ENCODE measurements around the gene PPM1M. TPM values are rescaled to one million over a fixed set of nuclear protein-coding genes. Genes with fewer than 3 reads are reported as not detected.
A peak's percentile ranks its signal among the peaks of the same experiment; 100 is the strongest.

The PPM1M gene
- total RNA-seq, 2 donors from 2014 or later = 52.3 to 74.1 TPM

DNA sequence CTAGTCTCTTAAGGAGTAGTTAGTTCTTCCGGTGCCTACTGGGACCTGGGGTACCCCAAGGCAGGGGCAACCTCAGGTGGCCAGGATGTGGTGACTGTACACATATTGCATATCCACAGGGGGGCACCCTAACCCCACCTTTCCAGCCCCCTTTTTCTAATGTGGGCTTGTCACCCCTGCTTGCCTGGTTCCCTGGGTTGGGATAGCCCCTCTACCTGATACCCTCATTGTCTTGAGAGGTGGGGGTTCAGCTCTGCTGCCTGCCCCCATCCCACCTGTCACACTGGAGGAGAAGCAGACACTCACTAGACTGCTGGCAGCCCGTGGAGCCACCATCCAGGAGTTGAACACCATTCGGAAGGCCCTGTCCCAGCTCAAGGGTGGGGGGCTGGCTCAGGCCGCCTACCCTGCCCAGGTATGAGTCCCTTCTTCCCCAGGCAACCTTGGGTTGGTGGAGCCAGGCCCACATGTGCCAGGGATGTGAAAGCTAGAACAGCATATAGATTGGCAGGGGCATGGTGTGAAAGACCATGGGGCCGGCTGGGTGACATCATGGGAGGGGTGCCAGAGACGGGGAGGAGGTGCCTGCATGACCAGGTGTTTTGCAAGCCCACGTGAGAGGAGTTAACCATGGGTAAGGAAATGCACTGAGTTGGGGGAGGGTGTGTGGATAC, 46.1 kb downstream of the PPM1M start:
- DNase-seq (ENCODE audit: low spot score in 2 of 2) (peak in 1 of 2 donors; percentile 40), ATAC-seq (no peak)
- no peaks in the 10 kb centered on the region for H3K9me3 Mint-ChIP-seq
- H3K36me3 Mint-ChIP-seq = peaks cover 6 to 11% of the 10 kb centered on the region in 2 donors
- no peak overlapping the region for H3K27ac Mint-ChIP-seq

DNA sequence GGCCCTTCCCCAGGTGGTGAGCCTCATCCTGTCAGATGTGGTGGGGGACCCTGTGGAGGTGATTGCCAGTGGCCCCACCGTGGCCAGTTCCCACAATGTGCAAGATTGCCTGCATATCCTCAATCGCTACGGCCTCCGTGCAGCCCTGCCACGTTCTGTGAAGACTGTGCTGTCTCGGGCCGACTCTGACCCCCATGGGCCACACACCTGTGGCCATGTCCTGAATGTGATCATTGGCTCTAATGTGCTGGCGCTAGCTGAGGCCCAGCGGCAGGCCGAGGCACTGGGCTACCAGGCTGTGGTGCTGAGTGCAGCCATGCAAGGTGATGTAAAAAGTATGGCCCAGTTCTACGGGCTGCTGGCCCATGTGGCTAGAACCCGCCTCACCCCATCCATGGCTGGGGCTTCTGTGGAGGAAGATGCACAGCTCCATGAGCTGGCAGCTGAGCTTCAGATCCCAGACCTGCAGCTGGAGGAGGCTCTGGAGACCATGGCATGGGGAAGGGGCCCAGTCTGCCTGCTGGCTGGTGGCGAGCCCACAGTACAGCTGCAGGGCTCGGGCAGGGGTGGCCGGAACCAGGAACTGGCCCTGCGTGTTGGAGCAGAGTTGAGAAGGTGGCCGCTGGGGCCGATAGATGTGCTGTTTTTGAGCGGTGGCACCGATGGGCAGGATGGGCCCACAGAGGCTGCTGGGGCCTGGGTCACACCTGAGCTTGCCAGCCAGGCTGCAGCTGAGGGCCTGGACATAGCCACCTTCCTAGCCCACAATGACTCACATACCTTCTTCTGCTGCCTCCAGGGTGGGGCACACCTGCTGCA, 46.9 kb downstream of the PPM1M start:
- H3K36me3 Mint-ChIP-seq = peaks cover 0 to 5% of the 10 kb centered on the region in 2 donors
- no peak overlapping the region for H3K27ac Mint-ChIP-seq
- DNase-seq (ENCODE audit: low spot score in 2 of 2) (no peak), ATAC-seq (no peak)
- no peaks in the 10 kb centered on the region for H3K9me3 Mint-ChIP-seq

DNA sequence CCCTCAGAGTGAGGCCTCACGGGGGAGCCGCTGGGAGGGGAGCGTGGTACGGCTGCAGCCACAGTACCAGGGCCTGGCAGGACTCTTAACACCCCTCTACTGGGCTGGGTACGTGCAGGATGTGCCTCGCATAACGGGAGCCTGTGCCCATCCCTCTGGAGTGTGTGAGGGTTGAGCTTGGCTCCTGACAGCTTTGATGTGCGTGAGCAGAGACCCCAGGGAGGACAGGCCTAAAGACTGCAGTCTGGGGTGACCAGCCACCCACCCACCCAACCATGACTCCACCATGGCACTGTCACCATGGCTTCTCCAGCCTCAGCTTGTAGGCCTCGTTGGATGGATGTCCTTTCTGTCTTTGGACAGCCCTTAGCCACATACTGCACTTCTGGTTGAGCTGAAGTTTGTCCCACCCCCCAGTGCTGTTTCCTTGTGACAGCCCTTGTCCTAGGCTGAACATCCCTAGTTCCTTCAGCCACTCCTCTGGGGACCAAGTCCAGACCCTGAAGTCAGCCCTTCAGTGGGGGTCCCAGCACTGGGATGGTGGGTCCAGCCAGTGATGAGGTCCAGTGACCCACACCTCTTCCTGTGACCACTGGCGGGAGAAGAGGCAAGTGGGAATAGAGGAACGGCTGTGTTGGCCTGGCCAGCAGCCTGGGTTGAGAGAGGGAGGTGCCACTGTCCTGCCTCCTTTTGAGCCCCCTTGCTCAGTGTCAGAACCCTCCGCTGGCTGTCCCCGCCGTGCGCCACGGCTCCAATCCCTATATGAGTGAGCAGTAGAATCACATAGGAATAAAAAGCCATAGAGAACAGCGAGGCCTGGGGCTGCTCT, 48.1 kb downstream of the PPM1M start:
- H3K36me3 Mint-ChIP-seq = no peaks in the 10 kb centered on the region
- ATAC-seq = no peak
- no peaks in the 10 kb centered on the region for H3K9me3 Mint-ChIP-seq
- no peak overlapping the region for H3K27ac Mint-ChIP-seq
- no peak for DNase-seq (ENCODE audit: low spot score in 2 of 2)

DNA sequence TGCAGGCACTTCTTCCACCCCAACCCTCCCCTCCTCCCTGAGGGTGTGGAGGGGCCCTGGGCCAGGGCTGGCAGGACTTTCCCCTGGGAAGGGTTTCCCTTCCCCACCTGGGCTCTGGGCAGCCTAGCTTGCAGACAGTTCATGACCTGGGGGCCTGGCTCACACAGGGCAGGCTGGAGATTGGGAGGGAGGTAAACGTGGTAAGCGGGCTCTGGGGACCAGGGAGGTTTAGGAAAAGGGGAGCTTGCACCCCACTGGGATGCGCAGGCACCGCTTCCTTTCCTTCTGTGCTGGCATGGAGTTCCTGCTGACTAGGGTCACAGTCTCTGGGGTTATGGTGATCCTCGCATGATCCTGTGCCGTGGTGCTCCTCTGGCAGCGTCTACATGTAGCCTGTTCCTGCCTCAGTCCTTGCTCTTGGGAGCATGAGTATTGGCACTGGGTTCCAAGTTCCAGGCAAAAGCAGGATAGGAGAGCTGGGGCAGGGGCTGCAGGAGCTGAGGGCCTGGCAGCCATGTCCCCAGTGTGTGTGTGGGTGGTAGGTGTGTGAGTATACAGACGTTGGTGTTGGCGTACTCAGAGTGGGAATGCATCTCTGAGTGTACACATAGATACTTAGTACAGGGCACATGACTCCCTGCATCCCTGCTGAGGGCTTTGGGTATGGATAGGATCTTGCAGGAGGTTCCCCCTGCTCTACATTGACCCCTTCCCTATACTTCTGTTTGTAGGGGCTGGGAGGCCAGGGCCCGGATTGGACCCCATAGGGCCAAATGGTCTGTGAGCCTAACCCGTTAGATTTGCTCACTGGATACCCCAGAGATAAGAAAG, 49.0 kb downstream of the PPM1M start:
- Mint-ChIP-seq H3K36me3 (no peaks in the 10 kb centered on the region), H3K27ac (no peak overlapping the region), H3K9me3 (no peaks in the 10 kb centered on the region)
- no peak for DNase-seq (ENCODE audit: low spot score in 2 of 2)
- ATAC-seq = no peak

DNA sequence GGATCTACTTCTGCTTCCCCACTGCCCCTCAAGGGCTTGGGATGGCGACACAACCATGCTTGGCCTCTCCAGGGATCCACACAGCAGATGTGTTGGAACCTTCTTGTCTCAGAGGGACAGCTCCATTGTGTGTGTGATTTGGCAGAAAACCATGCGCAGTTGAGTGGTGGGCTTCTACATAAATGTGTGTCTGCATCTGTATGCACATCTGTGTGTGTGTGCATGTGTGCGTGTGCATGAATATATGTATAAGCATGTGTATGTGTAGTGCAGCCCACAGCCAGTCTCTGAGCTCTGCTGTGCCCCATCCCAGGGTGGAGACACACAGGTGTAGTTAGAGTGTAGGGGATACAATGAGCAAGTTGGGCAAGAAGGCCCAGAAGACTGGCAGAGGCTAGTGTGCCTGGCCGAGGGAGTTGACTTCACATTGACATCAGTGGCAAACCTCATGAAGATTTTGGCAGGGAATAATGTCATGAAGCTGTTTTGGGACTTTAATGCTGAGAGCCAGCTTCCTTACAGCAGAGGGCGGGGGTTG, 50.2 kb downstream of the PPM1M start:
- Mint-ChIP-seq H3K27ac (no peak overlapping the region), H3K36me3 (no peaks in the 10 kb centered on the region), H3K9me3 (no peaks in the 10 kb centered on the region)
- DNase-seq (ENCODE audit: low spot score in 2 of 2) = no peak
- ATAC-seq = no peak

DNA sequence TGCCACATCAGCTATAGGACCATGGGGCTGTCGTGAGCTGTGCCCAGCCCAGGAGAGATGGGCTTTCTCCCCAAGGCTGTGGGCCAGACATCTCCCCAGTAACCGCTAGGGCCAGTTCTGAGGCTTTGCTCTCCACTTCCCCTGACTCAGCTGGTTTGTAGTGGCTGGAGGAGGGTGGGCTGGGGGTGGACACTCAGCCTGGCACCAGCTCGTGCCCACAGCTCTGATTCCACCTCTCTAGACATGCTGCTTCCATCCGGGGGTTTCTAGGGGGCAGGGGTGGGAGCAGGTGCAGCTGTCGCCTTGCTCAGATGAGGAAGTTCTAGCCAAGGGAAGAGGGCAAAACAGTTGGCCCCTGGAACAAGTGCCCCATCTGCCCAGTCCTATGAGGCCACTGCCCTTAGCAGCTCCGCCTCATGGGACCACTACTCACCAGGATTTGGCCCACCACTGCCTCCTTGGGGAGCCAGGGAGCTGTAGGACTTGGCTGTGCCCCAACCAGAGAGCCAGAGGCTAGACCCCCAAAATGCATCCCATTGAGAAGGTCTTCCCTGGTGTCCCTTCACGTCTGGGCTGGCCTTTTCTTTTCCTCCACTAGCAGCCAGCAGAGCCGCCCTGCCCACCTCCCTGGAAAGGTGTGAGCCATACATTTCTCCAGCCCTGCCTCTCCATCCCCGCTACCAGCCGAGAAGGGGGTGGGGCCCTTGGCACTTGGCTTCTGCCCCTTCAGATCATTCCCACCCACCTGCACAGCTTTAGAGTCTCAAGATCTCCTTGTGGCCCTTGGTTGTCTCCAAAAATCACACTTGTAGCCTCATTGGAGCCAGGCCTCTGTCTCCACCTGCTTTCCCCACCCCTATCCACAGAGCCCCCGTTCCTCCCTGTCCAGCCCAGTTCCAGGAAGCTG, 51.9 kb downstream of the PPM1M start:
- ATAC-seq (no peak), DNase-seq (ENCODE audit: low spot score in 2 of 2) (no peak)
- no peaks in the 10 kb centered on the region for H3K36me3 Mint-ChIP-seq
- H3K27ac Mint-ChIP-seq = no peak overlapping the region
- H3K9me3 Mint-ChIP-seq = no peaks in the 10 kb centered on the region

DNA sequence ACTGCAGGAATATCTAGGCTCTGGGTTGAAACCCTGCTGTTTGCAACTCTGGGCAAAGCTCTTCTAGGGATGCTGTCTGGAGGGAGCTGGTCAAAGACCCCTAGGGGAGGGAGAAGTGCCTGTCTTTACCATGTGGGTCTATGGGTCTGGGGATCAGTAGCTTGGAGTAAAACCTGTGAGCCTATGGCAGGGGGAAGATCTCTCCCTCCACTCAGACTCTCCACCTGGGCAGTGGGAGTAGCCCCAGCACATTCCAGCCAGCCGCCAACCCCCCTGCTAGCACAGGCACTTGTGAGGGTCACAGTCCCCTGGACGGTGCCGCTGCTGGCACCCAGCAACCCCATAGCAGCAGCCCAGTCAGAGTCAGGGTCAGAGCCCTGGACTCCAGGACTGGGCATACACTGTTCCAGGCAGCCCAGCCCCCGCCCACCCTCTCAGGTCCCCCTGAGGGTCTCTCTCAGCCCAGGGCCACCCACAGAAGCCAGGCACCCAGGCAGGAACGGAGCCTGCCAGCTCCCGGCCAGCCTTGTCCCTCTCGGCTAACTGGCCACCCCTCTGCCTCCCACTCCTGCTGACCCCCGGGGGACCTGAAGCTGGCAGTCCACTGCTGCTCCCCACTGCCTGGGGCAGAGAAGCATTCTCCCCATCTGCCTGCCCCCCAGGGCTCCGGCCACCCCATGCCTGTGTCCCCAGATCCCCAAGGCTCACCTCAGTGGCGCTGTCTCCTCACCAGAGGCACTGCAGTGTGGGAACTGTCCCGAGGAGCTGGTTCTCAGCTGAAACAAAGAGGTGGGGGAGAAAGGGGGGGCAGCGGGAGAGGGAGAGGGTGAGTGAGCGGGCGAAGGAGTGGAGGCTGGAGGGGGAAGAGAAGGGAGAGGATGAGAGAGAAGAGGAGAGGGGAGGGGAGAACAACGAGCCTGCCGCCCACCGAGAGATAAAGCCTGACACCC, 52.9 kb downstream of the PPM1M start:
- Mint-ChIP-seq H3K36me3 (no peaks in the 10 kb centered on the region), H3K9me3 (no peaks in the 10 kb centered on the region), H3K27ac (no peak overlapping the region)
- no peak for DNase-seq (ENCODE audit: low spot score in 2 of 2)
- no peak for ATAC-seq

DNA sequence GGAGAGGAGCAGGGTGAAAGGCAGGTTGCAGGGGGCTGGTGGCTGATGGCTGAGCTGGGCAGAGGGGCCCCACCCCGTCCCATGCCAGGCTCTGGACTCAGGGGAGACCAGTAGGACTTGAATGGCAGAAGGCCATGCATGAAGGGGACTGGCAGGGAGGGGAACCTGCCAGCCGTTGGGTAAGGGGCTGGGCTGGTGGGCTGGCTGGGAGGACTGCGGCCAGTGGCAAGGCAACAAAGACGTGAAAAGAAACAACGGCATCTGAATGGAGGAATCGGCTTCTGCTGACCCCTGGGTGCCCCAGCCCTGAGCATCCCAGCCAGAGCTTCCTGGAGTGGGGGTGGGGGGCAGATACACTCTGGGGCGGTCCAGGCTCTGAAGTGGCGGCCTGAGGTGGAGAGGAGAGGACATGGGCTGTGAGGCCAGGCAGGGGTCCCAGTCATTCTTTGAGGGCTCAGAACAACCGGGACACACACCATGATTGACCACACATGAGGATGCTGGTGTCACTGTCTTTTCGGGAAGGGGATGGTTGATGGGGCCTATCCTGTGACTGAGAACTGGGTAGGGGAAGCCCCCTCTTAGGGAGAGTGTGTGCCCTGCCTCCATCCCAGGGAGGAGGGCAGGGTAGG, 53.8 kb downstream of the PPM1M start:
- DNase-seq (ENCODE audit: low spot score in 2 of 2) (no peak), ATAC-seq (peak in 1 of 2 donors; percentile 26)
- Mint-ChIP-seq H3K27ac (peak overlapping the region in 1 of 2 donors; percentile 85), H3K9me3 (no peaks in the 10 kb centered on the region), H3K36me3 (no peaks in the 10 kb centered on the region)

Other genes starting within 250 kb of the PPM1M start
- gene RPL29, start 249.9 kb upstream of the PPM1M start, total RNA-seq = 1,000 to 10,000 TPM; 1,489 to 1,761 TPM
- gene DUSP7, start 189.2 kb upstream of the PPM1M start, total RNA-seq = 10 to 100 TPM; 10.8 to 17.5 TPM
- gene POC1A, start 91.3 kb upstream of the PPM1M start, total RNA-seq = 10 to 100 TPM; 28.8 to 32.2 TPM
- 10 to 100 TPM; 56.1 to 72.0 TPM for gene ALAS1, start 47.6 kb upstream of the PPM1M start, total RNA-seq
- under 1 TPM; 0.18 to 0.86 TPM for gene TLR9, start 20.1 kb upstream of the PPM1M start, total RNA-seq
- 100 to 1,000 TPM in 1 of 2 donors, 10 to 100 TPM in 1; 75.8 to 139 TPM for gene TWF2, start 6.6 kb upstream of the PPM1M start, total RNA-seq
- gene WDR82, start 32.9 kb downstream of the PPM1M start, total RNA-seq = 100 to 1,000 TPM in 1 of 2 donors, 10 to 100 TPM in 1; 96.6 to 129 TPM
- 10 to 100 TPM; 20.4 to 24.1 TPM for gene GLYCTK, start 42.1 kb downstream of the PPM1M start, total RNA-seq
- 10 to 100 TPM; 17.5 to 19.8 TPM for gene DNAH1, start 70.6 kb downstream of the PPM1M start, total RNA-seq
- 100 to 1,000 TPM; 100 to 148 TPM for gene BAP1, start 164.2 kb downstream of the PPM1M start, total RNA-seq
- gene PHF7, start 164.9 kb downstream of the PPM1M start, total RNA-seq = 10 to 100 TPM; 17.2 to 36.0 TPM
- under 1 TPM; 0.20 to 0.33 TPM for gene SEMA3G, start 199.3 kb downstream of the PPM1M start, total RNA-seq
- gene TNNC1, start 208.3 kb downstream of the PPM1M start, total RNA-seq = 1 to 10 TPM; 6.6 to 8.4 TPM
- 100 to 1,000 TPM in 1 of 2 donors, 10 to 100 TPM in 1; 79.7 to 105 TPM for gene NISCH, start 209.8 kb downstream of the PPM1M start, total RNA-seq
- gene STAB1, start 249.6 kb downstream of the PPM1M start, total RNA-seq = under 1 TPM in 1 of 2 donors, not detected in 1; 0.36 TPM